Hepatocyte (in vitro differentiated cells): Measurements from ENCODE around the gene RELA. TPM values are rescaled to one million over a fixed set of nuclear protein-coding genes. Genes with fewer than 3 reads are reported as not detected.

ENCODE experiments used
- DNase-seq: peaks from one replicate; pipeline ENCODE4 v3.0.0-alpha.2; 2016; ENCODE audit warnings: low spot score
- H2AFZ ChIP-seq: fragments of 200-600 bp; sonication (generic); 2 replicates; pipeline ENCODE4 v1.6.0; 2016; ENCODE audit warnings: antibody characterized with exemption, mild to moderate bottlenecking
- H3K27ac ChIP-seq: fragments of 200-600 bp; sonication (generic); 2 replicates; pipeline ENCODE4 v1.5.1; 2016; ENCODE audit warnings: mild to moderate bottlenecking
- H3K27me3 ChIP-seq: fragments of 200-600 bp; sonication (generic); 2 replicates; pipeline ENCODE4 v1.6.1; 2016
- H3K36me3 ChIP-seq: fragments of 200-600 bp; sonication (generic); replicated peaks from 2 replicates; pipeline ENCODE4 v1.5.1; 2016; ENCODE audit warnings: low read depth; ENCODE audit not compliant: insufficient read depth
- H3K4me1 ChIP-seq: fragments of 200-600 bp; sonication (generic); 2 replicates; pipeline ENCODE4 v1.5.1; 2016; ENCODE audit warnings: mild to moderate bottlenecking, moderate library complexity; ENCODE audit not compliant: insufficient read depth
- H3K4me2 ChIP-seq: fragments of 200-600 bp; sonication (generic); 2 replicates; pipeline ENCODE4 v1.6.0; 2016
- H3K4me3 ChIP-seq: fragments of 200-600 bp; sonication (generic); 2 replicates; pipeline ENCODE4 v1.5.1; 2016; ENCODE audit warnings: mild to moderate bottlenecking
- H3K79me2 ChIP-seq: fragments of 200-600 bp; sonication (generic); 2 replicates; pipeline ENCODE4 v1.6.0; 2017; ENCODE audit warnings: mild to moderate bottlenecking
- H3K9me2 ChIP-seq: fragments of 200-600 bp; sonication (generic); replicated peaks from 2 replicates; pipeline ENCODE4 v1.6.0; 2017; ENCODE audit warnings: mild to moderate bottlenecking; ENCODE audit not compliant: insufficient read depth
- H3K9me3 ChIP-seq: fragments of 200-600 bp; sonication (generic); 2 replicates; pipeline ENCODE4 v1.5.1; 2016; ENCODE audit warnings: low read depth, mild to moderate bottlenecking
- H4K20me1 ChIP-seq: fragments of 200-600 bp; sonication (generic); 2 replicates; pipeline ENCODE4 v1.6.0; 2016; ENCODE audit warnings: mild to moderate bottlenecking; ENCODE audit not compliant: insufficient read depth, poor library complexity, severe bottlenecking
- CTCF ChIP-seq: fragments of 200-600 bp; sonication (generic); IDR thresholded peaks from 2 replicates; pipeline ENCODE4 v1.5.1; 2016; ENCODE audit warnings: antibody characterized with exemption, mild to moderate bottlenecking; ENCODE audit not compliant: poor library complexity
- EZH2 ChIP-seq: fragments of 200-600 bp; sonication (generic); IDR thresholded peaks from 2 replicates; pipeline ENCODE4 v1.6.1; 2016; ENCODE audit warnings: antibody characterized with exemption, mild to moderate bottlenecking, borderline replicate concordance
- EZH2phosphoT487 ChIP-seq: fragments of 200-600 bp; sonication (generic); IDR thresholded peaks from one replicate; pipeline ENCODE4 v1.6.1; 2018; ENCODE audit warnings: antibody characterized with exemption, mild to moderate bottlenecking, low read depth, moderate library complexity; ENCODE audit not compliant: unreplicated experiment, severe bottlenecking
- WGBS: methylation state at CpG from one replicate; pipeline ENCODE4 v1.1.6; 2016; ENCODE audit warnings: low lambda C conversion rate; ENCODE audit errors: missing lambda C conversion rate; 5-methylcytosine and 5-hydroxymethylcytosine counted together
- polyA plus RNA-seq: library from polyadenylated mRNA; unstranded; fragments of >200 nt; fragmentation: Nextera tagmentation; extraction: Ambion mirVana; gene quantifications from 2 replicates; pipeline ENCODE4 v1.2.1, GENCODE V29; 2016
- total RNA-seq: library from RNA; depleted of rRNA; stranded (reverse); fragments of >200 nt; gene quantifications from 2 replicates; pipeline ENCODE4 v1.2.3, GENCODE V29; 2014

Gene RELA
- total and polyA plus RNA-seq, 2 experiments from 2014 or later, result 32.7 to 68.7 TPM

- peaks cover 2% of the 10 kb centered on the region for H3K79me2 ChIP-seq
- no peaks in the 10 kb centered on the region for H3K36me3 ChIP-seq
- H3K27me3 ChIP-seq, result no peaks in the 10 kb centered on the region
- peak; percentile 96 for DNase-seq
- under 1% methylated on average over 43 of the region's 68 CpGs for WGBS
- H3K9me3 ChIP-seq, result no peaks in the 10 kb centered on the region
- H4K20me1 ChIP-seq, result no peaks in the 10 kb centered on the region
- peak overlapping the region; percentile 75 for H3K4me2 ChIP-seq
- peak overlapping the region; percentile 98 for H3K27ac ChIP-seq
- H3K4me1 ChIP-seq, result peaks cover 22% of the 10 kb centered on the region
- peak overlapping the region; percentile 73 for H2AFZ ChIP-seq
- H3K9me2 ChIP-seq, result no peaks in the 10 kb centered on the region
- TF ChIP-seq CTCF (no peak), EZH2 (no peak), EZH2phosphoT487 (no peak)
- peak overlapping the region; percentile 30 for H3K4me3 ChIP-seq
These were observed 10.0 kb downstream of the RELA start for GRCh38 chr11:65652511-65653228.

GRCh38 chr11:65651589-65652510 is 10.9 kb downstream of the RELA start:
- no peaks in the 10 kb centered on the region for H4K20me1 ChIP-seq
- peak; percentile 69 for DNase-seq

GRCh38 chr11:65651339-65651588 is 11.5 kb downstream of the RELA start:
- H4K20me1 ChIP-seq, result no peaks in the 10 kb centered on the region
- DNase-seq, result no peak
- H3K4me1 ChIP-seq, result peaks cover 22% of the 10 kb centered on the region
- H3K4me3 ChIP-seq, result no peak overlapping the region
- TF ChIP-seq EZH2, result no peak
- no peak for TF ChIP-seq CTCF
- no peak for TF ChIP-seq EZH2phosphoT487
- no peaks in the 10 kb centered on the region for H3K36me3 ChIP-seq
- H3K27ac ChIP-seq, result peak overlapping the region; percentile 98
- peaks cover 2% of the 10 kb centered on the region for H3K79me2 ChIP-seq
- H3K27me3 ChIP-seq, result no peaks in the 10 kb centered on the region
- no peaks in the 10 kb centered on the region for H3K9me3 ChIP-seq
- H3K4me2 ChIP-seq, result no peak overlapping the region
- no peak overlapping the region for H2AFZ ChIP-seq
- 96% methylated on average over 3 of the region's 3 CpGs for WGBS
- no peaks in the 10 kb centered on the region for H3K9me2 ChIP-seq

More at GRCh38 chr11:65651589-65652510, 10.9 kb downstream of the RELA start:
- no peaks in the 10 kb centered on the region for H3K36me3 ChIP-seq
- no peaks in the 10 kb centered on the region for H3K9me2 ChIP-seq
- H3K27me3 ChIP-seq, result no peaks in the 10 kb centered on the region
- H3K79me2 ChIP-seq, result peaks cover 2% of the 10 kb centered on the region
- H3K27ac ChIP-seq, result peak overlapping the region; percentile 98
- WGBS, result 39% methylated on average over 26 of the region's 28 CpGs
- H3K9me3 ChIP-seq, result no peaks in the 10 kb centered on the region
- peaks cover 22% of the 10 kb centered on the region for H3K4me1 ChIP-seq
- no peak for TF ChIP-seq CTCF
- no peak for TF ChIP-seq EZH2phosphoT487
- TF ChIP-seq EZH2, result no peak
- peak overlapping the region; percentile 5 for H3K4me3 ChIP-seq
- H3K4me2 ChIP-seq, result peak overlapping the region; percentile 75
- H2AFZ ChIP-seq, result no peak overlapping the region
